Stimulated activated CD4-positive, alpha-beta T cell treated with anti-CD3 and anti-CD28 coated beads, Interleukin-1b, Interleukin-23, amount 100 ng/mL, for 1 hour (primary cell): ENCODE results near the gene C1QL3.

Source experiments
- DNase-seq, 2 donors: peaks; one replicate each; pipeline ENCODE4 v3.0.0-alpha.2; 2020; ENCODE audit warnings: low read depth in 2 of 2

Gene C1QL3

GRCh38 chr10:16521311-16522016, at the start of gene C1QL3:
Gene C1QL3 (minus strand): TSS chr10:16521879. CDS start chr10:16521065, 814 bp downstream.
- no peak for DNase-seq

- DNase-seq, result no peak
These were observed 49.1 kb upstream of the C1QL3 start for GRCh38 chr10:16570731-16571130.

GRCh38 chr10:16566202-16566805, 44.6 kb upstream of the C1QL3 start:
- no peak for DNase-seq

GRCh38 chr10:16565604-16566003, 43.9 kb upstream of the C1QL3 start:
- no peak for DNase-seq

GRCh38 chr10:16562891-16563290, 41.2 kb upstream of the C1QL3 start:
- DNase-seq, result no peak

- no peak for DNase-seq
These were observed 37.6 kb upstream of the C1QL3 start for GRCh38 chr10:16559236-16559773.

- DNase-seq, result no peak
These were observed 26.3 kb upstream of the C1QL3 start for GRCh38 chr10:16547973-16548372.

GRCh38 chr10:16545116-16545736, 23.5 kb upstream of the C1QL3 start:
- no peak for DNase-seq

GRCh38 chr10:16544591-16544990, 22.9 kb upstream of the C1QL3 start:
- no peak for DNase-seq

- no peak for DNase-seq
These were observed 22.4 kb upstream of the C1QL3 start for GRCh38 chr10:16544099-16544498.

- no peak for DNase-seq
These were observed 14.5 kb upstream of the C1QL3 start for GRCh38 chr10:16536155-16536554.

- DNase-seq, result no peak
These were observed 8.2 kb upstream of the C1QL3 start for GRCh38 chr10:16529853-16530252.

- DNase-seq, result no peak
These were observed 5.8 kb upstream of the C1QL3 start for GRCh38 chr10:16527452-16527851.

GRCh38 chr10:16520900-16521299, 779 bp downstream of the C1QL3 start:
- no peak for DNase-seq

GRCh38 chr10:16519908-16520861, 1.5 kb downstream of the C1QL3 start:
- no peak for DNase-seq

GRCh38 chr10:16519250-16519907, 2.3 kb downstream of the C1QL3 start:
- no peak for DNase-seq

GRCh38 chr10:16518822-16519221, 2.9 kb downstream of the C1QL3 start:
- no peak for DNase-seq

- DNase-seq, result no peak
These were observed 10.8 kb downstream of the C1QL3 start for GRCh38 chr10:16510843-16511242.

- no peak for DNase-seq
These were observed 11.7 kb downstream of the C1QL3 start for GRCh38 chr10:16509996-16510395.

GRCh38 chr10:16505161-16505560, 16.5 kb downstream of the C1QL3 start:
- DNase-seq, result no peak

- DNase-seq, result no peak
These were observed 23.8 kb downstream of the C1QL3 start for GRCh38 chr10:16497911-16498310.
